ENCODE measurements around the gene PFKM.

DNA sequence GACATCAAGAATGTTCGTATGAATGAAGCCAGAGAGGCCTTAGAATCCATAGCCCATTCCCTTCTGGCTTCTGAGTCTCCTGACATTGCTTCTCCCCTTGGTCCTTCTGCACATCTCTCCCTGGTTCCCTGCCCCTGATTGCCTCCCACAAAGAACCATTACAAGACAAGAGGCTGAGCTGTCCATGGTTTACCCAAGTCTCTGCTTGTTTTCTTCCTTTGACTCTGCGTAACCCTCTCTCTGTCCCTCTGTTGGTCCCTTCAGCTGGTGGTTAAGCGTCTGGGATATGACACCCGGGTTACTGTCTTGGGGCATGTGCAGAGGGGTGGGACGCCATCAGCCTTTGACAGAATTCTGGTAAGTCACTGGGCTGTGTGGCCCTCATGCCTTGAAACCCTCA is 15.9 kb downstream of the PFKM start:
- TF ChIP-seq, protein P1, sequence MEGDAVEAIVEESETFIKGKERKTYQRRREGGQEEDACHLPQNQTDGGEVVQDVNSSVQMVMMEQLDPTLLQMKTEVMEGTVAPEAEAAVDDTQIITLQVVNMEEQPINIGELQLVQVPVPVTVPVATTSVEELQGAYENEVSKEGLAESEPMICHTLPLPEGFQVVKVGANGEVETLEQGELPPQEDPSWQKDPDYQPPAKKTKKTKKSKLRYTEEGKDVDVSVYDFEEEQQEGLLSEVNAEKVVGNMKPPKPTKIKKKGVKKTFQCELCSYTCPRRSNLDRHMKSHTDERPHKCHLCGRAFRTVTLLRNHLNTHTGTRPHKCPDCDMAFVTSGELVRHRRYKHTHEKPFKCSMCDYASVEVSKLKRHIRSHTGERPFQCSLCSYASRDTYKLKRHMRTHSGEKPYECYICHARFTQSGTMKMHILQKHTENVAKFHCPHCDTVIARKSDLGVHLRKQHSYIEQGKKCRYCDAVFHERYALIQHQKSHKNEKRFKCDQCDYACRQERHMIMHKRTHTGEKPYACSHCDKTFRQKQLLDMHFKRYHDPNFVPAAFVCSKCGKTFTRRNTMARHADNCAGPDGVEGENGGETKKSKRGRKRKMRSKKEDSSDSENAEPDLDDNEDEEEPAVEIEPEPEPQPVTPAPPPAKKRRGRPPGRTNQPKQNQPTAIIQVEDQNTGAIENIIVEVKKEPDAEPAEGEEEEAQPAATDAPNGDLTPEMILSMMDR (IDR thresholded peaks at IDR 0.05; ENCODE audit: low read length) = no peak
- TF ChIP-seq EZH2 (optimal IDR thresholded peaks at IDR 0.05; ENCODE audit: low read depth, low read length) (no peak), EZH2phosphoT487 (IDR thresholded peaks at IDR 0.05; ENCODE audit: low read length) (no peak)
